HG02610 (cell line): Measurements from ENCODE around the gene HRNR.
"Not testable (repeated sequence)": the region's sequence is repeated elsewhere in the genome, so short reads cannot be mapped to it uniquely, and the experiment has no call there.

Experiments used
- ATAC-seq: cut with Tn5 transposase; IDR thresholded peaks from one replicate; pipeline ENCODE4 v1.9.1; 2021; ENCODE audit warnings: mild to moderate bottlenecking, moderate library complexity; ENCODE audit not compliant: unreplicated experiment

HRNR gene

GRCh38 chr1:152224093-152224492 lies at the start of gene HRNR:
Gene HRNR, minus strand, starts transcription at chr1:152224193. Its CDS starts 940 bp downstream, at chr1:152223253.
- no peak for ATAC-seq

DNA sequence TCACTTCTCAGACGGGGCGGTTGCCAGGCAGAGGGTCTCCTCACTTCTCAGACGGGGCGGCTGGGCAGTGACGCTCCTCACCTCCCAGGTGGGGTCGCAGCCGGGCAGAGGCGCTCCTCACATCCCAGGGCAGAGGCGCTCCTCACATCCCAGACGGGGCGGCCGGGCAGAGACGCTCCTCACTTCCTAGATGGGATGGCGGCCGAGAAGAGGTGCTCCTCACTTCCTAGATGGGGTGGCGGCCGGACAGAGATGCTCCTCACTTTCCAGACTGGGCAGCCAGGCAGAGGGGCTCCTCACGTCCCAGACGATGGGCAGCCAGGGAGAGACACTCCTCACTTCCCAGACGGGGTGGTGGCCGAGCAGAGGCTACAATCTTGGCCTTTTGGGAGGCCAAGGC lies 32.4 kb upstream of the HRNR start:
- not testable (repeated sequence) for ATAC-seq

DNA sequence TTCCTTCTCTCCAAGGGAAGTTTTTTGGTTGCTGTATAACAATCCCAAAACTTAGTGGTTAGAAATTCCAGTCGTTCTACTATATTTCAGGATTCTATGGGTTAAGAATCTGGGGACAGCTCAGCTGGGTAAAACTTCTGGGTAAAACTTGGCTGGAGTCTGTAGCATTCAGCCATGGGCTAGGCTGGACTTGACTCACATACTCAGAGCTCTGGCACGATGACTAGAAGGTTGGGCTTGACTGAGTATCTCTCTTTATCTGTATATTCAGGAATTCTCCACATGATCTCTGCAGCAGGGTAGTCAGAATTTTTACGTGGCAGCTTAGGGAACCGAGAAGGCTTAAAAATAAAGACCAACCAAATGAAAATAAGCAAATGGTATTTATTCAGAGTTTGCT lies 28.2 kb upstream of the HRNR start:
- no peak for ATAC-seq

DNA sequence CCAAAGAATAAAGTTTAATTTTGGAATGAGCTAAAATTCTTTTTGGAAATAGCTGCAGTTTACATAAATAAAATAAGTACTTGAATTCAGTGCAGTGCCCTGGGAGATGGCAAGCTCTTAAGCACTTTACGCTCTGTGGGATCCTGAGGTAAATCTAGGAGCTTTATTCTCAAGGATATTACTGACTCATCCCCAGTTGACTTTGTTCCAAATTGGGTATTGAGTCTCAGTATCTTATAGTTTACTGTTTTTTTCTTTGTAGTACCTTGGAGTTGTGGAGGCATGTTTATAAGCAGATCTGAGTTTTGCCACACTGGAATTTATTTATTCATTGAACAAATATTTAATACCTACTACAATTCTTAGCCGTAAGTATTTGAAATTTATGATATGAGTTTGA lies 27.4 kb upstream of the HRNR start:
- ATAC-seq = no peak

DNA sequence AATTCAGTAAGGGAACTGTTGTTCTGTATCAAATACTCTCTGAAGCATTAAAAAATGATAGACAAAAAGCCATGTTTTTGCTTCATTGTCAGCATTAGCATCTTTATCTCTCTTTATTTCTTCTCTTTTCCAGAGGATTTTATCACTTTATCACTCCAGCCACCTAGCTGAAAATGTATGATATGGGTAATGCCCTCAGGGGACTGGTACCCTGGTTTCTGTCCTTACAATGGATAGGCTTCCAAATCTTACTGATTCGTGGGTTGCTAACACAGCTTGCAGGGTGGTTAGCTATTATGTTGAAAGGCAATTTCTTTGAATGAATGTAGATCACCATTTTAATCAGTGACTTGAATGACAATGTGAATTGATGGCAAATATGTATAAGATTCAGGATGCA lies 23.3 kb upstream of the HRNR start:
- ATAC-seq = no peak

DNA sequence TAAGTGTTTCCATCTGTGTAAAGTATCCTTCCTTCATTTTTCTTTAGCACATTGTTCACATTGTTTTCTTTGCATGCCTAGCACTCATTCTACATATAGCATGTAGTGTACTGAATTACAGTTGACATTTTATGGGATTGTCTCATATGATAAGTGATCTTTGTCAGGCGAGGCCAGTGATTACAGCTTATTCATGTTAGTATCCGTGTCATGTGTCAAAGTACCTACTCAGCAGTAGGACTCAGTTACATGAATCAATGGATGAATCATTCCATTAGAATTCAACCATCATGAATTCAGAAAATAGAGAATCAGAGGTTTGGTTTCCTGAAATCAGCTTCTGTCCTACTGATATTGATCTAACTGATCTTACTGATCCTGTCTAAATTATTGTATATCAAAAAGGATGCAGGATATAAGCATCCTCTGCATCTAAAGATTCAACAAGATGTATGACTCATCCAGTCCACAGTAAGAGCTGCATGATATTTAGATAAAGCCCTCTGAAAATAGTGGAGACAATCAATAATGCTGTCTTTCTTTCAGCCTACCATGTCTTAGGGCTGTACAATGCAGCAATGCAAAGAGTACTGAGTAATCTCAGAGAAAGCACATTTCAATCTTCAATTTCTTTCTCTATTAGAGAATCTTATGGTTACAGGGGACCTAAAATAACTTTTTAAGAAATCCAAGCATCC lies 20.7 kb upstream of the HRNR start:
- no peak for ATAC-seq

- no peak for ATAC-seq
Observed at GRCh38 chr1:152237093-152237492, 13.1 kb upstream of the HRNR start.

DNA sequence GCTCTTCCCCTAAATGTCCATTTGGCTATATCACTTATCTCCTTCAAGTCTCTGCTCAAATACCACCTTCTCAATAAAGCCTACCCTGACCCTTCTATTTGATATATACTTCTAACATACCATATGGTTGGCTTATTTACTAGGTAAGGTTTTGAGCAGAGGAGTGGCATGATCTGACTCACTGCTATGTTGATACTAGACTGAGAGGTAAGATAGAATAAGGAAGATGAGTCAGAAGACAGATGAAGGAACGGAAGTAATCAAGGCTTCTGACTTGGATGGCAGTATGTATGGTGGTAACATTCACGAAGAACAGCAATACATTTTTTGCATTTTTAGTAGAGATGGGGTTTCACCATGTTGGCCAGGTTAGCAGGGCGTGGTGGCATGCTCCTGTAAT lies 4.8 kb upstream of the HRNR start:
- ATAC-seq = no peak

- no peak for ATAC-seq
Observed at GRCh38 chr1:152227310-152227928, 3.4 kb upstream of the HRNR start.

DNA sequence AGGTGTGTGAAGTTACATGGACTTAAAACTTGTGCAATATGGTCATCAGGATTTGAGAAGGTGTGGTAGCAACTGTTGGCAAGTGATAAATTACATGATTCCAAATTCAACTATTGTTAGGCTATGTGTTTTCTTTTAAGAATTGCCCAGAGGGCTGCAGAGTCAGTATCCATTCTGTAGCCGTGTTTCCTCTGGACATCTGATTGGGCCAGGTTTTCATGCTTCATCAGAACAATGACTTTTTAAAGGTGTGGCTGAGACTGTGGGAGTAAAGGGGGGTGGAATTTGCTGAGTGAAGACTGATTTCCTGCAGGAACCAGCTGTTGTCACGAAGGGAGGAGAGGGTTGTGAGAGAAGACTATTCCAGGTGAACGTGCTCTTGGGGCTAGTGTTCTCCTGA lies 1.7 kb upstream of the HRNR start:
- ATAC-seq = no peak

- no peak for ATAC-seq
Observed at GRCh38 chr1:152220166-152221163, 3.5 kb downstream of the HRNR start.

GRCh38 chr1:152219438-152219837 lies 4.6 kb downstream of the HRNR start:
- ATAC-seq = not testable (repeated sequence)

DNA sequence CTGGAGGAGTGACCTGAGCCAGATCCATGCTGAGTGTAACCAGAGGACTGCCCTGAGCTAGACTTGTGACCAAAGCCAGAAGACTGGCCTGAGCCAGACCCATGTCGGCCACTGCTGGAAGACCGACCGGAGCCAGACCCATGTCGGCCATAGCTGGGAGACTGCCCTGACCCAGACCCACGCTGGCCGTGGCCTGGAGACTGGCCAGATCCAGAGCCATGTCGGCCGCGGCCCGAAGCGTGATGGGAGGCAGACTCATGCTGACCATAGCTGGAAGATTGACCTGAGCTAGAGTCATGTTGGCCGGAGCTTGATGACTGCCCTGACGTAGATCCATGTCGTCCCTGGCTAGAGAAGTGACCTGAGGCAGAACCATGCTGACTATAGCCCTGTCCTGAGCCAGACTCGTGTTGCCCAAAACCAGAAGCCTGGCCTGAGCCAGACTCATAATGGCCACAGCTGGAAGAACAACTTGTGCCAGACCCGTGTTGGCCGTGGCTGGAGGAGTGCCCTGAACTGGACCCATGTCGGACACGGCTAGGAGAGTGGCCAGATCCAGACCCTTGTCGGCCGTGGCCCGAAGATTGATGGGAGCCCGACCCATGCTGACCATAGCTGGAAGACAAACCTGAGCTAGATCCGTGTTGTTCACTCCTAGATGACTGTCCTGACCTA lies 5.1 kb downstream of the HRNR start:
- no peak for ATAC-seq

GRCh38 chr1:152215604-152216003 lies 8.4 kb downstream of the HRNR start:
- not testable (repeated sequence) for ATAC-seq

GRCh38 chr1:152214911-152215310 lies 9.1 kb downstream of the HRNR start:
- ATAC-seq = not testable (repeated sequence)

DNA sequence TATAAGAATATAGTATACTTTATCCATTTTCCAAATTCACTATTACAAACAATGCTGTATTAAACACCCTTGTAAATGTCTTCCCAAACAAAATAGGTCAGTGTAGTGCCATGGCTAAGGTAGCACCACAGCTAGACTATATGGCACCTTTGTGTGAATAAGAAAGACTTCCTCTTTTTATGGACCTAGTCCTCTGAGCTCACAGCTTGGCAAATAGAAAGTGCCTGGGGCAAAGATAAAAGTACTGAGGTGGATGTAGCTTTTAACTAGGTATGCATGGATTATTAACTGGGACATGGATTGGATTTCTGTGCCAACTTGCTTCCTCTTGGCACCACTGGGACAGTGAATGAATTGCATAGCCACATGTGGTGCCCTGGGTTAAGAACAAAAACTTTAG lies 25.0 kb downstream of the HRNR start:
- no peak for ATAC-seq

- ATAC-seq = no peak
Observed at GRCh38 chr1:152197361-152197941, 26.5 kb downstream of the HRNR start.

- no peak for ATAC-seq
Observed at GRCh38 chr1:152191711-152192110, 32.3 kb downstream of the HRNR start.

- ATAC-seq = no peak
Observed at GRCh38 chr1:152191260-152191659, 32.7 kb downstream of the HRNR start.

DNA sequence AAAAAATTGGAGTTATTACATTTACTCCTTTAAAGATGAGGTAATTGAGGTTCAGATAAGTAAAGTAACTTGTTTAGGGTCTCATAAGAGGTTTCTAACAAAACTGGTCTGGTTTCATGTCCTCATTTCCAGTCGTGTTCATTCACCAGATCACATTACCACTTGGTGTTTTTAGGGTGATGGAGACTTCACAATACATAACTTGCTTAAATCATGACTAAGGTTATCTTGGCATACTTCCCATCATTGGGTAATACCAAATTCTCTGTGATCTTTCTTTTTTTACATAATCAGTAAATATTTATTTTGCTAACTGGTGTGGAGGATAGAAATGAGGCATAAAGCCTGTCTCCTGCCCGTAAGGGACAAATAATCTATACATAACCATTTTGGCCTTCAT lies 33.4 kb downstream of the HRNR start:
- ATAC-seq = no peak
